PC-3 (cell line): Measurements from ENCODE around the gene TK2. TPM values are rescaled to one million over a fixed set of nuclear protein-coding genes. Genes with fewer than 3 reads are reported as not detected.

Experiments
- ATAC-seq: fragments of 200-7000 bp; cut with Tn5 transposase; 2 replicates; pipeline ENCODE4 v1.9.1; 2020; ENCODE audit warnings: mild to moderate bottlenecking, moderate library complexity
- BruUV-seq: library from RNA; stranded (reverse); fragments of 400-500 nt; replicated peaks from 2 replicates; lab custom pipeline; 2021; lab: Mats Ljungman, UMichigan
- CTCF ChIA-PET: fragments of 300-600 bp; sonication (Branson Sonifier 250); formaldehyde crosslinking; loops from one replicate; lab custom pipeline; 2022; ENCODE audit warnings: antibody characterized with exemption; lab: Charles Lee
- POLR2A ChIA-PET: fragments of 300-600 bp; sonication (Branson Sonifier 250); formaldehyde crosslinking; loops from one replicate; lab custom pipeline; 2022; ENCODE audit warnings: antibody characterized with exemption; ENCODE audit not compliant: unreplicated experiment; lab: Charles Lee
- DNase-seq: peaks from one replicate; pipeline ENCODE4 v3.0.0-alpha.2; 2015
- H2AFZ ChIP-seq: fragments of 300-600 bp; sonication (generic); 2 replicates; pipeline ENCODE4 v1.6.0; 2016; ENCODE audit warnings: antibody characterized with exemption, low read length
- H3F3A ChIP-seq: fragments of 300-600 bp; sonication (generic); one replicate; pipeline ENCODE4 v1.6.0; 2017; ENCODE audit warnings: antibody characterized with exemption, low read length, control low read depth, mild to moderate bottlenecking; ENCODE audit not compliant: unreplicated experiment
- H3K27ac ChIP-seq: fragments of 300-600 bp; sonication (generic); 2 replicates; pipeline ENCODE4 v1.5.1; 2016; ENCODE audit warnings: mild to moderate bottlenecking, low read length
- H3K27me3 ChIP-seq: fragments of 300-600 bp; sonication (generic); 2 replicates; pipeline ENCODE4 v1.6.1; 2016; ENCODE audit warnings: low read length, mixed read lengths
- H3K36me3 ChIP-seq: fragments of 300-600 bp; sonication (generic); 2 replicates; pipeline ENCODE4 v1.6.1; 2016; ENCODE audit warnings: low read depth, mixed run types, low read length, mixed read lengths
- H3K4me1 ChIP-seq: fragments of 300-600 bp; sonication (generic); 2 replicates; pipeline ENCODE4 v1.5.1; 2016; ENCODE audit warnings: low read length; ENCODE audit not compliant: insufficient read depth
- H3K4me2 ChIP-seq: fragments of 300-600 bp; sonication (generic); 2 replicates; pipeline ENCODE4 v1.6.0; 2016; ENCODE audit warnings: low read length
- H3K4me3 ChIP-seq: fragments of 300-600 bp; sonication (generic); 2 replicates; pipeline ENCODE4 v1.5.1; 2016; ENCODE audit warnings: mild to moderate bottlenecking, low read length, mixed read lengths
- H3K79me2 ChIP-seq: fragments of 300-600 bp; sonication (generic); 2 replicates; pipeline ENCODE4 v1.6.1; 2017; ENCODE audit warnings: low read length, mixed read lengths
- H3K9ac ChIP-seq: fragments of 300-600 bp; sonication (generic); 2 replicates; pipeline ENCODE4 v1.6.0; 2016; ENCODE audit warnings: mild to moderate bottlenecking, low read length
- H3K9me2 ChIP-seq: fragments of 300-600 bp; sonication (generic); replicated peaks from 2 replicates; pipeline ENCODE4 v1.6.1; 2016; ENCODE audit warnings: mixed run types, low read length, mixed read lengths
- H3K9me3 ChIP-seq: fragments of 300-600 bp; sonication (generic); 2 replicates; pipeline ENCODE4 v1.6.1; 2016; ENCODE audit warnings: low read length, mixed read lengths
- H4K20me1 ChIP-seq: fragments of 300-600 bp; sonication (generic); 2 replicates; pipeline ENCODE4 v1.6.1; 2016; ENCODE audit warnings: low read length, mixed read lengths
- EZH2 ChIP-seq: fragments of 300-600 bp; sonication (generic); IDR thresholded peaks from one replicate; pipeline ENCODE4 v1.6.1; 2017; ENCODE audit warnings: antibody characterized with exemption, mild to moderate bottlenecking, low read length; ENCODE audit not compliant: unreplicated experiment
- EZH2phosphoT487 ChIP-seq: fragments of 300-600 bp; sonication (generic); IDR thresholded peaks from 2 replicates; pipeline ENCODE4 v1.6.1; 2018; ENCODE audit warnings: mild to moderate bottlenecking, antibody characterized with exemption, low read length, borderline replicate concordance
- intact Hi-C: fragments of 100-400 bp; cut with micrococcal nuclease; formaldehyde crosslinking; loops from 2 replicates; pipeline ENCODE4 v1.9.0; 2023
- total RNA-seq: library from RNA; depleted of rRNA; stranded (reverse); fragments of >200 nt; gene quantifications from 2 replicates; pipeline ENCODE4 v1.2.3, GENCODE V29; 2014
- TF ChIP-seq, protein P1 (sequence below): fragments of 300-600 bp; sonication (generic); conservative IDR thresholded peaks from 2 replicates; pipeline ENCODE4 v1.5.1; 2017; ENCODE audit warnings: antibody characterized with exemption, low read depth, mild to moderate bottlenecking, low read length

The TK2 gene
- total RNA-seq, 1 experiment from 2014 or later = 8.3 TPM

DNA sequence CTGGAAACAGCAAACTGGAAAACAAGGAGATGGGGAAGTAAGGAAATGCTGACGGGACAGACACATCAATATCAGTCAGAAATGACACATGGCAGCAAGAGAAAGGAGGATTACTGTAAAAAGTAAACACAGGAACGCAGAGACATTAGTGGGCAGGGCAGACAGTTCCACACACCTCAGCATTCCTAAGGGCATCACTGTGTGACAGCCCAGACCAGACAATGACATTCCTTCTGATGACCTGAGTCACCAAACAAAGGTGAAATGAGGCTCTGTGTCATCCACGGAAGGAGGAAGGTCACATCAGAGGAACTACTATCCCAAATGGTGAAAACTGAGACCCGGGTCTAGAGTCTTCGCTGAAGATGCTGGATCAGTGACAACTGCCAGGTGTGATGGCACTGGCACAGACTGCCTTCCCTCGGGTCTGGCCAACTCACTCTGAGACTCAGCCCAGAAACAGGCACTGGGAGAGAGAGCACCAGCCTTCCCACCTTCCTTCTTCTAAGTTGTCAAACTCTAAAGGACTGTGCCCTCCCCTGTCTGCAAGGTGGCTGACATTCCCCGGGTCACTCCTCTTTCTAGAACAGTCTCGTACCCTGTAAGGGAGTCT is 36.7 kb downstream of the TK2 start:
- no peaks in the 10 kb centered on the region for H3K9me2 ChIP-seq
- no peak for TF ChIP-seq EZH2phosphoT487
- TF ChIP-seq, protein P1, sequence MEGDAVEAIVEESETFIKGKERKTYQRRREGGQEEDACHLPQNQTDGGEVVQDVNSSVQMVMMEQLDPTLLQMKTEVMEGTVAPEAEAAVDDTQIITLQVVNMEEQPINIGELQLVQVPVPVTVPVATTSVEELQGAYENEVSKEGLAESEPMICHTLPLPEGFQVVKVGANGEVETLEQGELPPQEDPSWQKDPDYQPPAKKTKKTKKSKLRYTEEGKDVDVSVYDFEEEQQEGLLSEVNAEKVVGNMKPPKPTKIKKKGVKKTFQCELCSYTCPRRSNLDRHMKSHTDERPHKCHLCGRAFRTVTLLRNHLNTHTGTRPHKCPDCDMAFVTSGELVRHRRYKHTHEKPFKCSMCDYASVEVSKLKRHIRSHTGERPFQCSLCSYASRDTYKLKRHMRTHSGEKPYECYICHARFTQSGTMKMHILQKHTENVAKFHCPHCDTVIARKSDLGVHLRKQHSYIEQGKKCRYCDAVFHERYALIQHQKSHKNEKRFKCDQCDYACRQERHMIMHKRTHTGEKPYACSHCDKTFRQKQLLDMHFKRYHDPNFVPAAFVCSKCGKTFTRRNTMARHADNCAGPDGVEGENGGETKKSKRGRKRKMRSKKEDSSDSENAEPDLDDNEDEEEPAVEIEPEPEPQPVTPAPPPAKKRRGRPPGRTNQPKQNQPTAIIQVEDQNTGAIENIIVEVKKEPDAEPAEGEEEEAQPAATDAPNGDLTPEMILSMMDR = no peak
- TF ChIP-seq EZH2 = no peak
- no peaks in the 10 kb centered on the region for H3K9me3 ChIP-seq
- DNase-seq = peak; percentile 87
- peaks cover 6% of the 10 kb centered on the region for H3F3A ChIP-seq
- H2AFZ ChIP-seq = no peak overlapping the region
- H3K4me2 ChIP-seq = peak overlapping the region; percentile 85
- BruUV-seq = no TSS peak
- intact Hi-C loops = no loop called here
- no peaks in the 10 kb centered on the region for H3K79me2 ChIP-seq
- H4K20me1 ChIP-seq = no peaks in the 10 kb centered on the region
- H3K4me3 ChIP-seq = peak overlapping the region; percentile 36; the same call in 1 of the 2 replicates
- no peaks in the 10 kb centered on the region for H3K36me3 ChIP-seq
- ChIA-PET CTCF (no interaction called here), POLR2A (no interaction called here)
- H3K9ac ChIP-seq = 0 out of 2 replicates have a peak overlapping the region, but pooled peaks have one; percentile 9
- ATAC-seq = peak; percentile 34
- peaks cover 72% of the 10 kb centered on the region for H3K4me1 ChIP-seq
- H3K27me3 ChIP-seq = no peaks in the 10 kb centered on the region
- H3K27ac ChIP-seq = peak overlapping the region; percentile 82

DNA sequence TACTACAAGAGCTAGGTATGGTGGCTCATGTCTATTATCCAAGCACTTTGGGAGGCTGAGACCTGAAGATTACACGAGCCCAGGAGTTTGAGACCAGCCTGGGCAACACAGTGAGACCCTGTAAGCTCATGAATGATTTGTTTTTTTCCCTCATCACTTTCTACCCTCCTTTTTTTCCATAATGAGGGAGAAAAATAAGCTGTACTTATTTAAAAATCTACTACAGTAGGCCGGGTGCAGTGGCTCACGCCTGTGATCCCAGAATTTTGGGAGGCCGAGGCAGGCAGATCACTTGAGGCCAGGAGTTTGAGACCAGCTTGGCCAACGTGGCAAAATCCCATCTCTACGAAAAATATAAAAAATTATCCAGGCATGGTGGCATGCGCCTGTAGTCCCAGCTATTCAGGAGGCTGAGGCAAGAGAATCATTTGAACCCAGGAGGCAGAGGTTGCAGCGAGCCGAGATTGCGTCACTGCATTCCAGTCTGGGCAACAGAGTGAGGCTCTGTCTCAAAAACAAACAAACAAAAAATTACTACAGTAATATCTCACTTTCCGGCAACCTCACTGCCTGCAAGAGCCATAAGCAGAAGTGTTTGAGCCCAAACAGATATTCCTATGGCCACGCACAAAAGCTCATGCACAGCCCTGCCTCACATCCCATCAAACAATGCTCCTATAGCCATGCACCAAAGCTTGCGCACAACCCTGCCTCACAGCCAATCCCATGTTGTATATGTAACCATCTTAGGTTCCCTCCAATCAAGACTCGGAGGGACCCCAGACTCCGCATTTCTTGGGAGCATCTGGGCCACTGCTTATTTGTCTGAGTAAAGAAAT is 37.4 kb downstream of the TK2 start:
- Histone ChIP-seq H3K27ac (peak overlapping the region; percentile 82), H3K9ac (peak overlapping the region; percentile 33), H3K36me3 (no peaks in the 10 kb centered on the region), H2AFZ (no peak overlapping the region), H3K9me3 (no peaks in the 10 kb centered on the region), H3K4me1 (peaks cover 73% of the 10 kb centered on the region), H3K4me3 (peak overlapping the region; percentile 53; the same call in 1 of the 2 replicates), H4K20me1 (no peaks in the 10 kb centered on the region), H3F3A (peaks cover 6% of the 10 kb centered on the region), H3K27me3 (no peaks in the 10 kb centered on the region), H3K4me2 (peak overlapping the region; percentile 85), H3K79me2 (no peaks in the 10 kb centered on the region), H3K9me2 (no peaks in the 10 kb centered on the region)
- ATAC-seq = no peak
- peak; percentile 46 for DNase-seq
- POLR2A ChIA-PET = interaction anchor here (0.6 kb wide), 3 partner anchors 10 to 92 kb away, joined by 3 to 13 read pairs (median 3); partner anchors contain the start of gene CMTM3
- CTCF ChIA-PET = interaction anchor here (0.7 to 1.4 kb wide), 4 partner anchors 10 to 201 kb away, joined by 3 to 5 read pairs (median 4); no protein-coding TSS in a partner anchor
- TF ChIP-seq EZH2phosphoT487 (no peak), EZH2 (no peak)
- TF ChIP-seq, protein P1 = no peak
- intact Hi-C loops = no loop called here
- TSS peak; percentile 22 for BruUV-seq
